ENCODE measurements around the gene LTBR. TPM values are rescaled to one million over a fixed set of nuclear protein-coding genes. Genes with fewer than 3 reads are reported as not detected.

The LTBR gene
- total and polyA plus RNA-seq, 2 experiments from 2014 or later: 0.65 to 4.1 TPM

DNA sequence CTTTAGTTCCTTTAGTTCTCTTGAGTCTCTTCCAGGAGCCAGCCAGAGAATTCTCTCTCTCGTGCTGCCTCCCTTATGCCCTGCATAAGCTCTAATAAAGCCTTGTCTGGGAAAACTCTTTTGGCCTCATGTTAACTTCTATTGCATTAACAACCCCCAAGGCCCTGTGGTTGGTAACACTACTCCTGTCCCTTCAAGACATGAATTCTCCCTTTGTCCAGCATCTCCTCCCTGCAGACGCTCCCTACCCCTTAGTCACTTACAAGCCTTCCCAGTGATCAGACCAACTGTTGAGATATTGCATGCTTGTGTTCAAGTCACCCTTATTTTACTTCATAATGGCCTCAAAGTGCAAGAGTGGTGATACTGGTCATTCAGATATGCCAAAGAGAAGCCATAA, 12.1 kb downstream of the LTBR start:
- DNase-seq (ENCODE audit: low read depth in 1 of 2, low spot score in 1 of 2): no peak
- no peak overlapping the region for H3K27ac ChIP-seq
- H3K4me1 ChIP-seq (ENCODE audit: low read depth): peaks cover 11% of the 10 kb centered on the region
- H3K36me3 ChIP-seq: no peaks in the 10 kb centered on the region
- H3K27me3 ChIP-seq: no peaks in the 10 kb centered on the region
- TF ChIP-seq, protein P1, sequence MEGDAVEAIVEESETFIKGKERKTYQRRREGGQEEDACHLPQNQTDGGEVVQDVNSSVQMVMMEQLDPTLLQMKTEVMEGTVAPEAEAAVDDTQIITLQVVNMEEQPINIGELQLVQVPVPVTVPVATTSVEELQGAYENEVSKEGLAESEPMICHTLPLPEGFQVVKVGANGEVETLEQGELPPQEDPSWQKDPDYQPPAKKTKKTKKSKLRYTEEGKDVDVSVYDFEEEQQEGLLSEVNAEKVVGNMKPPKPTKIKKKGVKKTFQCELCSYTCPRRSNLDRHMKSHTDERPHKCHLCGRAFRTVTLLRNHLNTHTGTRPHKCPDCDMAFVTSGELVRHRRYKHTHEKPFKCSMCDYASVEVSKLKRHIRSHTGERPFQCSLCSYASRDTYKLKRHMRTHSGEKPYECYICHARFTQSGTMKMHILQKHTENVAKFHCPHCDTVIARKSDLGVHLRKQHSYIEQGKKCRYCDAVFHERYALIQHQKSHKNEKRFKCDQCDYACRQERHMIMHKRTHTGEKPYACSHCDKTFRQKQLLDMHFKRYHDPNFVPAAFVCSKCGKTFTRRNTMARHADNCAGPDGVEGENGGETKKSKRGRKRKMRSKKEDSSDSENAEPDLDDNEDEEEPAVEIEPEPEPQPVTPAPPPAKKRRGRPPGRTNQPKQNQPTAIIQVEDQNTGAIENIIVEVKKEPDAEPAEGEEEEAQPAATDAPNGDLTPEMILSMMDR (IDR thresholded peaks at IDR 0.05; ENCODE audit: low read depth, low read length): no peak
- H3K9me3 ChIP-seq (ENCODE audit: low read depth): no peaks in the 10 kb centered on the region
- H3K4me3 ChIP-seq: no peak overlapping the region

DNA sequence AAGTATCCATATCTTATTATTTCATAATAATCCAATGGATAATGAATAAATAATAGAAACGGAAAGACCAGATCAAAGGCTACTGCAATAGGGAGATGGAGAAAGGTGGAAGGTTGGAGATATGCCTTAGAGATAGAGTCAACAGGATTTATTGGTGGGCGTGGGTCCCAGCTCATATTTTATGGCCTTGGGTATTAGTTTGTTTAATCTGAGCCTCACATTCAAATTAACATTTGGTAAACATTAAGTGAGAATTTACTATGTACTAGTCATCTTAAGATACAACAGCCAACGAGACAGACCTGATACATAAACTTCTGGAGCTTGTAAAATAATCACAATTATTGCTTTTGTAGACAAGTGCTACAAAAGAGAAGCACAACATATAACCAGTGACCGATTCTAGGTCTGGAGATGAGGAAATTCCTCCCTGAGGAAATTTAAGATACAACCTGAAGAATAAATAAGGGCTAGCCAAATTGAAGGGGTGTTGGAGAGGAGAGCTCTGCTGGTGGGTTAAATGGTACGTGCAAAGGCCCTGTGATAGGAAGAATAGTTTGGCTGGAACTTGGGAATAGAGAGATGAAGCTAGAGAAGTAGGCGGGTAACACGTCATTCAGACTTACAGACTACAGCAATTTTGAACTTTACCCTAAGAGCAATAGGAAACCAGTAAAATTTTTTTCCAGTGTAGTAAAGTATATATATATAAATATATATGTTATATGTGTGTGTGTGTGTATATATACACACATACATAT, 16.1 kb downstream of the LTBR start:
- H3K36me3 ChIP-seq: no peaks in the 10 kb centered on the region
- H3K9me3 ChIP-seq (ENCODE audit: low read depth): no peaks in the 10 kb centered on the region
- no peaks in the 10 kb centered on the region for H3K4me1 ChIP-seq (ENCODE audit: low read depth)
- no peak overlapping the region for H3K4me3 ChIP-seq
- no peaks in the 10 kb centered on the region for H3K27me3 ChIP-seq
- DNase-seq (ENCODE audit: low read depth in 1 of 2, low spot score in 1 of 2): no peak
- H3K27ac ChIP-seq: no peak overlapping the region
- TF ChIP-seq, protein P1 (IDR thresholded peaks at IDR 0.05; ENCODE audit: low read depth, low read length): no peak

DNA sequence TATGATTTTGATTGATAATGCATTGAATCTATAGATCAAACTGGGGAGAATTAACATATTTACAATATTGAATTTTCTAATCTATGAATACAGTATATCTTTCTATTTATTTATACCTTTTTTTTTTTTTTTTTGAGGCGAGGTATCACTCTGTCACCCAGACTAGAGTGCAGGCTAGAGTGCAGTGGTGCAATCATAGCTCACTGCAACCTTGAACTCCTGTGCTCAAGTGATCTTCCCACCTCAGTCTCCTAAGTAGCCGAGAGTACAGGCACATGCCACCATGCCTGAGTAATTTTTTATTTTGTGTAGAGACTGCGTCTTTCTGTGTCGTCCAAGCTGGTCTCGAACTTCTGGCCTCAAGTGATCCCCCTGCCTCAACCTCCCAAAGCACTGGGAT, 20.4 kb downstream of the LTBR start:
- Histone ChIP-seq H3K27me3 (no peaks in the 10 kb centered on the region), H3K4me3 (no peak overlapping the region), H3K36me3 (no peaks in the 10 kb centered on the region), H3K27ac (no peak overlapping the region), H3K9me3 (ENCODE audit: low read depth) (no peaks in the 10 kb centered on the region), H3K4me1 (ENCODE audit: low read depth) (no peaks in the 10 kb centered on the region)
- TF ChIP-seq, protein P1 (IDR thresholded peaks at IDR 0.05; ENCODE audit: low read depth, low read length): no peak
- no peak for DNase-seq (ENCODE audit: low read depth in 1 of 2, low spot score in 1 of 2)

DNA sequence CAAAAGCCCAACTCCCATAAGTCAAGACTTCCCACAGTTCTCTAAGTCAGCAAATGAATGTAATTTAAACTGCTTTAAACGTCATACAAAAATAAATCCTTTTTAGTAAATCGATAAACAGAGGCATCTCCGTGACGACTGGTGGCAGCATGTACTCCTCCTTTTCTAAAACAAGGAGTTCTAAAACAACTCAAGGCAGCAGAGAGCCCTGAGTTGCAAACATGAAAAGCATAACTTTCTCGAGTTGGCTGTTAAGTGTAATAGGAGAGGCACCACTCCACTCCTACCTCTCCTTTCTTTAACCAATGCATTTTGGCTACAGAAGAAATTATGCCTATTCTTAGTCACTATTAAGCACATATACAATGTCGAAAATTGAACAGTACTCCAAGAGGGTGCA, 22.0 kb downstream of the LTBR start:
- TF ChIP-seq, protein P1 (IDR thresholded peaks at IDR 0.05; ENCODE audit: low read depth, low read length): no peak
- H3K4me1 ChIP-seq (ENCODE audit: low read depth): no peaks in the 10 kb centered on the region
- no peak overlapping the region for H3K27ac ChIP-seq

DNA sequence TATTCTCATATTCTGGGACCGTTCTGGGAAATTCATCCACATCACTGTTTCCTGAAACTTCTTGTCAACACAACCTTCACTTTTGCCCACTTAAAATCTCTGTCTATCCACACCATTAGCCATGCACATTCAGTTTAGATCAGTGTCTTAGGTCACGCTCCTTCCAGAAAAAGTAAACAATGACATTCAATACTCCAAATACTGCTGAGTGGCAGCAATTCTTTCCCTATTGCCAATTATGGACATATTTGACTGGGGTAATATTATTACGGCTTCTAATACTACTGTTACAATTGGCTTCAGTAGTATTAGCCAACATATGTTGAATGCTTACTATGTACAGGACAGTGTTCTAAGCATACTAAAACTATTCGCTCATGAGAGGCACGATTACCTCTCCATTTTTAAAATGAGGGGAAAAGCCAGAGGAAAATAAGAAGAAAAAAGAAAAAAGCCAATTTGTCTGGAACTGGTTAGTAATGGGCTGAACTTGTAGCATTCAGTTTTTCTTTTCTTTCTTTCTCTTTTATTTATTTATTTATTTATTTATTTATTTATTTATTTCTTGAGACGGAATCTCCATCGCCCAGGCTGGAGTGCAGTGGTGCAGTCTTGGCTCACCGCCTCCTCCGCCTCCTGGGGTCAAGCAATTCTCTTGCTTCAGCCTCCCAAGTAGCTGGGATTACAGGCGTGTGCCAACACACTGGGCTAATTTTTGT, 23.4 kb downstream of the LTBR start:
- no peaks in the 10 kb centered on the region for H3K27me3 ChIP-seq
- no peaks in the 10 kb centered on the region for H3K4me1 ChIP-seq (ENCODE audit: low read depth)
- no peak for DNase-seq (ENCODE audit: low read depth in 1 of 2, low spot score in 1 of 2)
- no peaks in the 10 kb centered on the region for H3K36me3 ChIP-seq
- H3K27ac ChIP-seq: no peak overlapping the region
- TF ChIP-seq, protein P1 (IDR thresholded peaks at IDR 0.05; ENCODE audit: low read depth, low read length): no peak
- H3K4me3 ChIP-seq: no peak overlapping the region
- H3K9me3 ChIP-seq (ENCODE audit: low read depth): no peaks in the 10 kb centered on the region

More for the DNA sequence above, 22.0 kb downstream of the LTBR start:
- Histone ChIP-seq H3K9me3 (ENCODE audit: low read depth) (no peaks in the 10 kb centered on the region), H3K36me3 (no peaks in the 10 kb centered on the region), H3K4me3 (no peak overlapping the region), H3K27me3 (no peaks in the 10 kb centered on the region)
- no peak for DNase-seq (ENCODE audit: low read depth in 1 of 2, low spot score in 1 of 2)

Measured in cardiac muscle cell (in vitro differentiated cells and primary cell).